ENCODE results near the gene PSMA3.

Gene PSMA3

GRCh38 chr14:58299401-58300330 lies 55.0 kb downstream of the PSMA3 start:
- Histone ChIP-seq H3K27ac (ENCODE audit: low read length, poor library complexity, severe bottlenecking) (peak overlapping the region; percentile 33), H2AK5ac (ENCODE audit: low read length, severe bottlenecking) (no peak overlapping the region), H3K36me3 (ENCODE audit: control insufficient read depth in 1 of 2, insufficient read depth in 2 of 2, low read depth in 1 of 2, low read length in 2 of 2) (peaks cover 16 to 36% of the 10 kb centered on the region in 2 experiments), H3K14ac (ENCODE audit: low read length in 2 of 2) (peak overlapping the region in 1 of 2 experiments; percentile 87), H3K4me1 (ENCODE audit: control insufficient read depth, insufficient read depth, low read depth, low read length) (no peaks in the 10 kb centered on the region), H2BK12ac (ENCODE audit: low read length in 2 of 2) (peak overlapping the region in 1 of 2 experiments; percentile 83), H3K23ac (ENCODE audit: low read length in 2 of 2) (peak overlapping the region in 1 of 2 experiments; percentile 98), H2AFZ (ENCODE audit: low read depth, low read length) (peak overlapping the region; percentile 43), H3K4ac (ENCODE audit: low read depth in 1 of 2, low read length in 2 of 2) (peak overlapping the region in 1 of 2 experiments; percentile 73), H2BK5ac (ENCODE audit: low read depth, low read length, poor library complexity, severe bottlenecking) (peak overlapping the region; percentile 80), H4K91ac (ENCODE audit: low read length) (peak overlapping the region; percentile 62), H2BK15ac (ENCODE audit: low read depth, poor library complexity, severe bottlenecking) (peak overlapping the region; percentile 63), H2BK120ac (ENCODE audit: low read depth, low read length) (peak overlapping the region; percentile 65), H3K4me2 (ENCODE audit: low read length, poor library complexity, severe bottlenecking) (peak overlapping the region; percentile 66), H3K9ac (ENCODE audit: low read length) (peak overlapping the region; percentile 95), H4K8ac (ENCODE audit: low read length) (peak overlapping the region; percentile 66), H3K9me3 (ENCODE audit: control insufficient read depth, low read length) (no peaks in the 10 kb centered on the region), H3K4me3 (ENCODE audit: insufficient read depth in 1 of 2, low read depth in 1 of 2, low read length in 2 of 2) (peak overlapping the region; percentile 94 to 95), H3K79me1 (replicated peaks; ENCODE audit: low read length, poor library complexity, severe bottlenecking) (peaks cover 6% of the 10 kb centered on the region), H3K27me3 (ENCODE audit: control insufficient read depth in 1 of 2, insufficient read depth in 1 of 2, low read length in 2 of 2) (no peaks in the 10 kb centered on the region), H3K18ac (ENCODE audit: low read depth in 1 of 2, low read length in 2 of 2) (peak overlapping the region; percentile 81 to 93)
- DNase-seq: peak; percentile 26
- WGBS: 5% methylated on average over 41 of the region's 48 CpGs

GRCh38 chr14:58301416-58301815 lies 56.8 kb downstream of the PSMA3 start:
- Histone ChIP-seq H4K91ac (ENCODE audit: low read length) (no peak overlapping the region), H4K8ac (ENCODE audit: low read length) (no peak overlapping the region), H3K18ac (ENCODE audit: low read depth in 1 of 2, low read length in 2 of 2) (no peak overlapping the region), H3K4me3 (ENCODE audit: insufficient read depth in 1 of 2, low read depth in 1 of 2, low read length in 2 of 2) (no peak overlapping the region), H2BK120ac (ENCODE audit: low read depth, low read length) (no peak overlapping the region), H3K4me1 (ENCODE audit: control insufficient read depth, insufficient read depth, low read depth, low read length) (no peaks in the 10 kb centered on the region), H2BK5ac (ENCODE audit: low read depth, low read length, poor library complexity, severe bottlenecking) (no peak overlapping the region), H3K4ac (ENCODE audit: low read depth in 1 of 2, low read length in 2 of 2) (no peak overlapping the region), H3K36me3 (ENCODE audit: control insufficient read depth in 1 of 2, insufficient read depth in 2 of 2, low read depth in 1 of 2, low read length in 2 of 2) (peaks cover 9 to 47% of the 10 kb centered on the region in 2 experiments), H3K79me1 (replicated peaks; ENCODE audit: low read length, poor library complexity, severe bottlenecking) (peaks cover 6% of the 10 kb centered on the region), H3K9me3 (ENCODE audit: control insufficient read depth, low read length) (no peaks in the 10 kb centered on the region), H3K4me2 (ENCODE audit: low read length, poor library complexity, severe bottlenecking) (no peak overlapping the region), H2AK5ac (ENCODE audit: low read length, severe bottlenecking) (no peak overlapping the region), H3K27ac (ENCODE audit: low read length, poor library complexity, severe bottlenecking) (no peak overlapping the region), H2BK12ac (ENCODE audit: low read length in 2 of 2) (no peak overlapping the region), H2AFZ (ENCODE audit: low read depth, low read length) (no peak overlapping the region), H3K9ac (ENCODE audit: low read length) (no peak overlapping the region), H3K23ac (ENCODE audit: low read length in 2 of 2) (no peak overlapping the region), H2BK15ac (ENCODE audit: low read depth, poor library complexity, severe bottlenecking) (no peak overlapping the region), H3K27me3 (ENCODE audit: control insufficient read depth in 1 of 2, insufficient read depth in 1 of 2, low read length in 2 of 2) (no peaks in the 10 kb centered on the region), H3K14ac (ENCODE audit: low read length in 2 of 2) (no peak overlapping the region)
- no peak for DNase-seq
- WGBS: 96% methylated on average over 3 of the region's 3 CpGs

GRCh38 chr14:58305730-58306129 lies 61.1 kb downstream of the PSMA3 start:
- H2BK15ac ChIP-seq (ENCODE audit: low read depth, poor library complexity, severe bottlenecking): no peak overlapping the region
- H3K4me3 ChIP-seq (ENCODE audit: insufficient read depth in 1 of 2, low read depth in 1 of 2, low read length in 2 of 2): no peak overlapping the region
- no peak overlapping the region for H3K4me2 ChIP-seq (ENCODE audit: low read length, poor library complexity, severe bottlenecking)
- H3K36me3 ChIP-seq (ENCODE audit: control insufficient read depth in 1 of 2, insufficient read depth in 2 of 2, low read depth in 1 of 2, low read length in 2 of 2): peaks cover 9 to 82% of the 10 kb centered on the region in 2 experiments
- H3K14ac ChIP-seq (ENCODE audit: low read length in 2 of 2): no peak overlapping the region
- H3K27ac ChIP-seq (ENCODE audit: low read length, poor library complexity, severe bottlenecking): no peak overlapping the region
- whole genome bisulfite sequencing: 94% methylated on average over 2 of the region's 2 CpGs
- no peak overlapping the region for H2BK120ac ChIP-seq (ENCODE audit: low read depth, low read length)
- no peaks in the 10 kb centered on the region for H3K27me3 ChIP-seq (ENCODE audit: control insufficient read depth in 1 of 2, insufficient read depth in 1 of 2, low read length in 2 of 2)
- no peak overlapping the region for H3K9ac ChIP-seq (ENCODE audit: low read length)
- H2BK12ac ChIP-seq (ENCODE audit: low read length in 2 of 2): no peak overlapping the region
- no peak overlapping the region for H3K23ac ChIP-seq (ENCODE audit: low read length in 2 of 2)
- no peak overlapping the region for H4K91ac ChIP-seq (ENCODE audit: low read length)
- DNase-seq: no peak
- H3K4me1 ChIP-seq (ENCODE audit: control insufficient read depth, insufficient read depth, low read depth, low read length): peaks cover 2% of the 10 kb centered on the region
- no peak overlapping the region for H2AK5ac ChIP-seq (ENCODE audit: low read length, severe bottlenecking)
- H3K4ac ChIP-seq (ENCODE audit: low read depth in 1 of 2, low read length in 2 of 2): no peak overlapping the region
- H2AFZ ChIP-seq (ENCODE audit: low read depth, low read length): no peak overlapping the region
- H3K18ac ChIP-seq (ENCODE audit: low read depth in 1 of 2, low read length in 2 of 2): no peak overlapping the region
- no peaks in the 10 kb centered on the region for H3K9me3 ChIP-seq (ENCODE audit: control insufficient read depth, low read length)
- H4K8ac ChIP-seq (ENCODE audit: low read length): no peak overlapping the region
- no peak overlapping the region for H2BK5ac ChIP-seq (ENCODE audit: low read depth, low read length, poor library complexity, severe bottlenecking)
- peaks cover 6% of the 10 kb centered on the region for H3K79me1 ChIP-seq (replicated peaks; ENCODE audit: low read length, poor library complexity, severe bottlenecking)

GRCh38 chr14:58307597-58308316 lies 63.1 kb downstream of the PSMA3 start:
- no peak overlapping the region for H3K4ac ChIP-seq (ENCODE audit: low read depth in 1 of 2, low read length in 2 of 2)
- WGBS: 93% methylated on average over 3 of the region's 8 CpGs

More at GRCh38 chr14:58307597-58308316, 63.1 kb downstream of the PSMA3 start:
- Histone ChIP-seq H3K4me1 (ENCODE audit: control insufficient read depth, insufficient read depth, low read depth, low read length) (peaks cover 2% of the 10 kb centered on the region), H3K9me3 (ENCODE audit: control insufficient read depth, low read length) (no peaks in the 10 kb centered on the region), H3K36me3 (ENCODE audit: control insufficient read depth in 1 of 2, insufficient read depth in 2 of 2, low read depth in 1 of 2, low read length in 2 of 2) (peaks cover 5 to 85% of the 10 kb centered on the region in 2 experiments), H3K23ac (ENCODE audit: low read length in 2 of 2) (no peak overlapping the region), H3K27me3 (ENCODE audit: control insufficient read depth in 1 of 2, insufficient read depth in 1 of 2, low read length in 2 of 2) (no peaks in the 10 kb centered on the region), H2BK5ac (ENCODE audit: low read depth, low read length, poor library complexity, severe bottlenecking) (no peak overlapping the region), H3K18ac (ENCODE audit: low read depth in 1 of 2, low read length in 2 of 2) (no peak overlapping the region), H3K4me2 (ENCODE audit: low read length, poor library complexity, severe bottlenecking) (no peak overlapping the region), H4K8ac (ENCODE audit: low read length) (no peak overlapping the region), H2BK15ac (ENCODE audit: low read depth, poor library complexity, severe bottlenecking) (no peak overlapping the region), H2AK5ac (ENCODE audit: low read length, severe bottlenecking) (no peak overlapping the region), H3K27ac (ENCODE audit: low read length, poor library complexity, severe bottlenecking) (no peak overlapping the region), H3K79me1 (replicated peaks; ENCODE audit: low read length, poor library complexity, severe bottlenecking) (peaks cover 4% of the 10 kb centered on the region), H2AFZ (ENCODE audit: low read depth, low read length) (no peak overlapping the region), H3K14ac (ENCODE audit: low read length in 2 of 2) (no peak overlapping the region), H3K4me3 (ENCODE audit: insufficient read depth in 1 of 2, low read depth in 1 of 2, low read length in 2 of 2) (no peak overlapping the region), H4K91ac (ENCODE audit: low read length) (no peak overlapping the region), H3K9ac (ENCODE audit: low read length) (no peak overlapping the region), H2BK120ac (ENCODE audit: low read depth, low read length) (no peak overlapping the region), H2BK12ac (ENCODE audit: low read length in 2 of 2) (no peak overlapping the region)
- no peak for DNase-seq
